BLaER1 treated with 17β-estradiol and CSF1 and Interleukin-3, amounts not matched to agents 10 nM and 100 nM (cell line): ENCODE data around the gene SASH1.

ENCODE experiments used
- H3K27ac ChIP-seq, 11 experiments: shearing (Covaris generic); formaldehyde crosslinking; 2 replicates each; pipeline ENCODE4 v1.8.1; 2022
- H3K27me3 ChIP-seq, 11 experiments: shearing (Covaris generic); formaldehyde crosslinking; 2 replicates each; pipeline ENCODE4 v1.8.1; 2022
- H3K36me3 ChIP-seq, 11 experiments: shearing (Covaris generic); formaldehyde crosslinking; 2 replicates each; pipeline ENCODE4 v1.8.1; 2022
- H3K4me1 ChIP-seq, 10 experiments: shearing (Covaris generic); formaldehyde crosslinking; 2 replicates each; pipeline ENCODE4 v1.8.1; 2022
- H3K4me2 ChIP-seq, 11 experiments: shearing (Covaris generic); formaldehyde crosslinking; 2 replicates each; pipeline ENCODE4 v1.8.1; 2022
- H3K4me3 ChIP-seq, 10 experiments: shearing (Covaris generic); formaldehyde crosslinking; 2 replicates each; pipeline ENCODE4 v1.8.1; 2022
- H3K9ac ChIP-seq, 11 experiments: shearing (Covaris generic); formaldehyde crosslinking; 2 replicates each; pipeline ENCODE4 v1.8.1; 2022
- H3K9me3 ChIP-seq, 11 experiments: shearing (Covaris generic); formaldehyde crosslinking; replicated peaks in 1 of 11; 2 replicates each; pipeline ENCODE4 v1.8.1; 2022
- H4K20me1 ChIP-seq, 11 experiments: shearing (Covaris generic); formaldehyde crosslinking; 2 replicates each; pipeline ENCODE4 v1.8.1; 2022
- Cebpa-rat ChIP-seq, 11 experiments: shearing (Covaris generic); IDR thresholded peaks; 2 replicates each; pipeline ENCODE4 v1.8.1; 2022

SASH1 gene

GRCh38 chr6:148431840-148432239 lies 89.2 kb downstream of the SASH1 start:
- H3K4me2 ChIP-seq = no peak overlapping the region
- TF ChIP-seq Cebpa-rat (IDR thresholded peaks at IDR 0.05) = no peak
- H3K27me3 ChIP-seq = no peaks in the 10 kb centered on the region
- peaks cover 0 to 4% (median 0%) of the 10 kb centered on the region in 11 experiments; a peak in 1 of 22 replicates for H4K20me1 ChIP-seq
- H3K9ac ChIP-seq = no peak overlapping the region
- no peaks in the 10 kb centered on the region for H3K36me3 ChIP-seq
- H3K27ac ChIP-seq = no peak overlapping the region
- H3K4me1 ChIP-seq = peaks cover under 1 to 29% (median 2%) of the 10 kb centered on the region in 10 experiments; a peak in 19 of 20 replicates
- H3K9me3 ChIP-seq = peaks cover 0 to 5% (median 0%) of the 10 kb centered on the region in 11 experiments; a peak in 1 of 22 replicates
- H3K4me3 ChIP-seq = no peak overlapping the region

GRCh38 chr6:148432462-148433195 lies 90.0 kb downstream of the SASH1 start:
- no peak overlapping the region for H3K9ac ChIP-seq
- no peak for TF ChIP-seq Cebpa-rat (IDR thresholded peaks at IDR 0.05)
- H3K36me3 ChIP-seq = no peaks in the 10 kb centered on the region
- H3K4me3 ChIP-seq = no peak overlapping the region
- no peaks in the 10 kb centered on the region for H3K27me3 ChIP-seq
- H3K4me2 ChIP-seq = peak overlapping the region in 2 of 11 experiments; percentile 9 to 16; a peak in 2 of 22 replicates
- no peak overlapping the region for H3K27ac ChIP-seq
- H3K9me3 ChIP-seq = peaks cover 0 to 5% (median 0%) of the 10 kb centered on the region in 11 experiments; a peak in 1 of 22 replicates
- peaks cover 0 to 26% (median 0%) of the 10 kb centered on the region in 10 experiments; a peak in 4 of 20 replicates for H3K4me1 ChIP-seq
- H4K20me1 ChIP-seq = peaks cover 0 to 4% (median 0%) of the 10 kb centered on the region in 11 experiments; a peak in 1 of 22 replicates

GRCh38 chr6:148435386-148435785 lies 92.7 kb downstream of the SASH1 start:
- peaks cover 0 to 5% (median 0%) of the 10 kb centered on the region in 11 experiments; a peak in 1 of 22 replicates for H3K9me3 ChIP-seq
- H3K27me3 ChIP-seq = no peaks in the 10 kb centered on the region
- peaks cover 0 to 4% (median 0%) of the 10 kb centered on the region in 11 experiments; a peak in 1 of 22 replicates for H4K20me1 ChIP-seq
- no peak for TF ChIP-seq Cebpa-rat (IDR thresholded peaks at IDR 0.05)
- no peak overlapping the region for H3K4me3 ChIP-seq
- no peak overlapping the region for H3K27ac ChIP-seq
- H3K4me2 ChIP-seq = peak overlapping the region in 1 of 11 experiments; percentile 24; a peak in 3 of 22 replicates
- H3K4me1 ChIP-seq = peaks cover 0 to 22% (median 0%) of the 10 kb centered on the region in 10 experiments; a peak in 4 of 20 replicates
- no peaks in the 10 kb centered on the region; a peak in 1 of 22 replicates for H3K36me3 ChIP-seq
- no peak overlapping the region for H3K9ac ChIP-seq

DNA sequence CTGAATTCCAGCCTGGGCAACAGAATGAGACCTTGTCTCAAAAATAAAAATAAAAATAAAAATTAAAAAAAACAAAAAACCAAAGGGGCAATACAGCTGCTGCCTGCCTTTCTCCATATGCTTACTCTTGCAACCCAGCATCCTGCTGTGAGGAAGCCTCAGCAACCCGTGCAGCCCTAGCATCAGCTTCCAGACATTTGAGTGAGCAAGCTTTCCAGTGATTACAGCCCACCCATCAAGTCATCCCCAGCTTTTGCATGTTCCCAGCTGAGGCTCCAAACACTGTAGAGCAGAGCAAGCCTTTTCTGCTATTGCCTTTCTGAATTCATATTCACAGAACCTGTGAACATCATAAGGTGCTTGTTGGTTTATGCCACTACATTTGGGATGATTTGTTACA lies 93.8 kb downstream of the SASH1 start:
- H4K20me1 ChIP-seq = peaks cover 0 to 4% (median 0%) of the 10 kb centered on the region in 11 experiments; a peak in 1 of 22 replicates
- peaks cover 0 to 5% (median 0%) of the 10 kb centered on the region in 11 experiments; a peak in 1 of 22 replicates for H3K9me3 ChIP-seq
- H3K4me1 ChIP-seq = peaks cover 5 to 30% (median 6%) of the 10 kb centered on the region in 10 experiments
- no peaks in the 10 kb centered on the region; a peak in 1 of 22 replicates for H3K36me3 ChIP-seq
- TF ChIP-seq Cebpa-rat (IDR thresholded peaks at IDR 0.05) = no peak
- no peak overlapping the region for H3K4me3 ChIP-seq
- no peak overlapping the region for H3K9ac ChIP-seq
- H3K4me2 ChIP-seq = no peak overlapping the region
- H3K27ac ChIP-seq = no peak overlapping the region
- H3K27me3 ChIP-seq = no peaks in the 10 kb centered on the region

DNA sequence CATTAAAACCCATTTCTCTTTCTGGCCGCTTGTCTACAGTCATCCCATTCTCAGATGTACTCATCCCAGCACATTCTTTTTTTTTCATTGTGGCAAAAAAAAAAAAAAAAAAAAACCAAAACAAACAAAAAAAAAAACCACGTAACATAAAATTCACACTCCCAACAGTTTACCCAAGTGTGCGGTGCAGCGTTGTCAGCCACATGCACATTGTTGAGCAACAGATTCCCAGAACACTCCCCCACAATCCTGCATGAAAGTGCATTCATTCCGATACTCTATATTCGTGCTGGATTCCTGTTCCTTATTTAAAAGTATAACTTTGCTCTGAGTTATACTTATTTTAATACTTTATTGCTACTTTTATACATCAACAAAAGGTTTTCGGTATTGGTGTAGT lies 96.0 kb downstream of the SASH1 start:
- H3K9ac ChIP-seq = no peak overlapping the region
- H4K20me1 ChIP-seq = no peaks in the 10 kb centered on the region
- no peak overlapping the region for H3K27ac ChIP-seq
- H3K4me2 ChIP-seq = no peak overlapping the region
- no peaks in the 10 kb centered on the region for H3K27me3 ChIP-seq
- H3K4me1 ChIP-seq = peaks cover 8 to 37% (median 13%) of the 10 kb centered on the region in 10 experiments
- no peaks in the 10 kb centered on the region; a peak in 1 of 22 replicates for H3K36me3 ChIP-seq
- TF ChIP-seq Cebpa-rat (IDR thresholded peaks at IDR 0.05) = no peak
- peaks cover 0 to 5% (median 0%) of the 10 kb centered on the region in 11 experiments; a peak in 1 of 22 replicates for H3K9me3 ChIP-seq
- no peak overlapping the region for H3K4me3 ChIP-seq

GRCh38 chr6:148440016-148440415 lies 97.4 kb downstream of the SASH1 start:
- Histone ChIP-seq H3K27me3 (no peaks in the 10 kb centered on the region), H3K4me1 (peaks cover 8 to 35% (median 13%) of the 10 kb centered on the region in 10 experiments), H3K4me3 (no peak overlapping the region), H3K9ac (no peak overlapping the region), H4K20me1 (no peaks in the 10 kb centered on the region; a peak in 1 of 22 replicates), H3K9me3 (peaks cover 0 to 5% (median 0%) of the 10 kb centered on the region in 11 experiments; a peak in 1 of 22 replicates), H3K4me2 (no peak overlapping the region), H3K36me3 (peaks cover 0 to under 1% (median 0%) of the 10 kb centered on the region in 11 experiments; a peak in 2 of 22 replicates), H3K27ac (no peak overlapping the region)
- no peak for TF ChIP-seq Cebpa-rat (IDR thresholded peaks at IDR 0.05)

DNA sequence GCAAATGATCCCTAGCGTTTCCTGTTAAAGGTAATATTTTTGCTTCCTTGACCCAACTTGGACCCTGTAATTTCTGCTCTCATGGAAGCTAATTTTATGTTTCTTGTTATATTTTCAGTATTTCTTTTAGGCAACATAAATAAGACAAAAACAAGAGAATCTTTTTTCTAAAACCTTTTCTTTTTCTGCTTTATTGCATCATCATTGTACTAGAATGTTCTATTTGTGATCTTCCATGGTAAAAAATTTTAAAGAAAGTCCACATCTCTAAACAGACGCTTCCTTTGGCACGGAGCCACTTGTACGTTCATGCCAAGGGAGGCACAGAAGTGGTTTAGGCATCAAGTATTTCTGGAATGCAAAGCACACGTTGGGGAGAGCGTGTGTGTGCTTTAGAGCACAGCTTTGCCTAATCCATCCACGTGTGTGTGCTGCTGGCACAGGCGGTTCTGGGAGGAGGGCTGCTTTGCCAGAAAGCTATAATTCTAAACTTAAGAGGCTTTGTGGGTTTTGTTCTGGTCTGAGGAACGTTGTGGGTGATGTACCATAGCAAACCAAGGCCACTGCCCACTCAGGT lies 98.3 kb downstream of the SASH1 start:
- no peaks in the 10 kb centered on the region for H3K27me3 ChIP-seq
- H3K27ac ChIP-seq = 0 out of 22 replicates have a peak overlapping the region, but pooled peaks of 1 of the 11 experiments have one; percentile 13
- no peaks in the 10 kb centered on the region; a peak in 1 of 22 replicates for H4K20me1 ChIP-seq
- no peak overlapping the region for H3K4me3 ChIP-seq
- H3K9me3 ChIP-seq = peaks cover 0 to 4% (median 0%) of the 10 kb centered on the region in 11 experiments; a peak in 1 of 22 replicates
- peaks cover 8 to 27% (median 13%) of the 10 kb centered on the region in 10 experiments for H3K4me1 ChIP-seq
- H3K4me2 ChIP-seq = peak overlapping the region; percentile 18 to 65 (median 49)
- peak in 4 of 11 experiments; percentile 20 to 36 (median 28); a peak in 2 of 22 replicates for TF ChIP-seq Cebpa-rat (IDR thresholded peaks at IDR 0.05)
- H3K9ac ChIP-seq = no peak overlapping the region
- peaks cover 0 to 7% (median 0%) of the 10 kb centered on the region in 11 experiments; a peak in 2 of 22 replicates for H3K36me3 ChIP-seq

DNA sequence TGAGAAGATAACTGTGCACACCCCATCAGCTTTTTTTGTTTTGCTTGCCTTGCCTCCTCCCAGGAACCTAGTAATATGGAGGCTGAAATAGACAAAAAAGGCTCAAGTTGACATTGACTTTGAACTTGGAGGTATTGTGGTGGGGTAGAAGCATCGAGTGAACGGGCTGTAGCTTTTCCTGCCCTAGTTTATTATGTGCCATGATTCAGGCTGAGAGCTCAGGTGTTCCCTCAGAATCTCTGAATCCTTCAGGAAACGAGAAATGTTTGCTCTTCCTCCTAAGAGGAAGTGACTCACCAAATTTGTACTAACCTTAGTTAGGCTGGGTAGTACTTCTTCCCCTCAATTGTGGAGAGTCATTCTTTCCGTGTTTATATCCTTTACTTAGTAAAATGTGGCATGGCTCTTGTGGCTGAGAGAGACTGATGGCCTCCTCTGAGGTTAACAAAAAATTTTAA lies 98.8 kb downstream of the SASH1 start:
- TF ChIP-seq Cebpa-rat (IDR thresholded peaks at IDR 0.05) = no peak
- Histone ChIP-seq H3K9ac (no peak overlapping the region), H4K20me1 (no peaks in the 10 kb centered on the region; a peak in 1 of 22 replicates), H3K4me1 (peaks cover 8 to 29% (median 13%) of the 10 kb centered on the region in 10 experiments), H3K27me3 (no peaks in the 10 kb centered on the region), H3K9me3 (peaks cover 0 to 3% (median 0%) of the 10 kb centered on the region in 11 experiments; a peak in 1 of 22 replicates), H3K4me2 (peak overlapping the region; percentile 18 to 65 (median 49)), H3K4me3 (no peak overlapping the region), H3K36me3 (peaks cover 0 to 7% (median 0%) of the 10 kb centered on the region in 11 experiments; a peak in 2 of 22 replicates), H3K27ac (0 out of 22 replicates have a peak overlapping the region, but pooled peaks of 1 of the 11 experiments have one; percentile 13)
